Activated B cell treated with CpG ODN at 0.5 μM for 24 hours (primary cell): ENCODE data around the gene PDZRN3. TPM values are rescaled to one million over a fixed set of nuclear protein-coding genes. Genes with fewer than 3 reads are reported as not detected.

ENCODE experiments used
- ATAC-seq: fragments of 200-7000 bp; cut with Tn5 transposase; one replicate; pipeline ENCODE4 v1.10.0; 2021; ENCODE audit warnings: low read depth, mild to moderate bottlenecking, moderate library complexity
- CTCF ChIA-PET: fragments of 350-600 bp; sonication (Branson Sonifier 250); formaldehyde crosslinking; loops from one replicate; lab custom pipeline; 2021; ENCODE audit warnings: antibody characterized with exemption; lab: Charles Lee
- POLR2A ChIA-PET: fragments of 350-600 bp; sonication (Branson Sonifier 250); formaldehyde crosslinking; loops from one replicate; lab custom pipeline; 2021; ENCODE audit warnings: antibody characterized with exemption; lab: Charles Lee
- DNase-seq: peaks from one replicate; pipeline ENCODE4 v3.0.0; 2022
- H3K27ac Mint-ChIP-seq: one replicate; pipeline ENCODE4 v1.8.0; 2020; ENCODE audit warnings: mixed read lengths
- H3K27me3 Mint-ChIP-seq: one replicate; pipeline ENCODE4 v1.8.0; 2021; ENCODE audit warnings: mixed read lengths
- H3K36me3 Mint-ChIP-seq: one replicate; pipeline ENCODE4 v1.8.0; 2021; ENCODE audit warnings: low read depth, mixed read lengths
- H3K4me1 Mint-ChIP-seq: one replicate; pipeline ENCODE4 v1.8.0; 2021; ENCODE audit warnings: mixed read lengths
- H3K4me3 Mint-ChIP-seq: one replicate; pipeline ENCODE4 v1.8.0; 2020; ENCODE audit warnings: mild to moderate bottlenecking, mixed read lengths
- H3K9me3 Mint-ChIP-seq: one replicate; pipeline ENCODE4 v1.8.0; 2020; ENCODE audit warnings: mixed read lengths
- intact Hi-C: fragments of 100-400 bp; cut with micrococcal nuclease; formaldehyde crosslinking; loops from one replicate; pipeline ENCODE4 v1.15.1; 2024
- total RNA-seq: library from RNA; stranded (reverse); gene quantifications from 2 replicates; pipeline ENCODE4 v1.2.3, GENCODE V29; 2022
- TF ChIP-seq, protein P1 (sequence below): fragments of 200-600 bp; IDR thresholded peaks from one replicate; pipeline ENCODE4 v1.8.0; 2022; ENCODE audit warnings: antibody characterized with exemption, mild to moderate bottlenecking

The PDZRN3 gene
- total RNA-seq, 1 donor from 2014 or later: not detected

DNA sequence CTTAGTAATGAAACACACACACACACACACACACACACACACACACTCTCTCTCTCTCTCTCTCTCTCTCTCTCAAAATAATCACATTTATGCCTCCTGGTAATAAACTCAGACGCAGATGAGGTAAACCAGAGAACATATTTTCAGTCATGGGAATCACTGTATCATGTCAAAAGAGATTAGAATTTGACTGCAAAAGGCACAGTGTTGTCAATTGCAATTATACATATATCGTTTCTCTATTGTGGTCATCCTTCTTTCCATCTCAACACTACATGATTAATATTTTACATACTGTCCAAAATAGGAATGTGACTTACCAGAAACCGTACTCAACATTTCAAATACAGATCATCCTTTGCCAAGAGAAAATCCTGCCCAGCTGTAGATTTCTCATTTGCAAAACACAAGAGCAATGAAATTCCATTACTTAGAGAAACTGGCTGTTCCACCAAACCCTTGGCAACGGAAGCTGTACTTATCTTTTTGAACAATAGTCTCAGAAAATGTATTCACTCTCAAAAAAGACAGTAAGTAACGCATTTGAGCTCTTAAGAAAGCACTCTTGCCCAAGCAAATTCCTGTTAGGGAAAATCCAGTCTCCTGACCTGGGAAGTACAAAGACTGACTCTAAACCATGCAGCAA lies 24.3 kb downstream of the PDZRN3 start:
- CTCF ChIA-PET: no interaction called here
- Mint-ChIP-seq H3K36me3 (no peaks in the 10 kb centered on the region), H3K27me3 (no peaks in the 10 kb centered on the region), H3K9me3 (no peaks in the 10 kb centered on the region), H3K4me3 (no peak overlapping the region), H3K27ac (no peak overlapping the region), H3K4me1 (no peaks in the 10 kb centered on the region)
- no peak for DNase-seq
- TF ChIP-seq, protein P1, sequence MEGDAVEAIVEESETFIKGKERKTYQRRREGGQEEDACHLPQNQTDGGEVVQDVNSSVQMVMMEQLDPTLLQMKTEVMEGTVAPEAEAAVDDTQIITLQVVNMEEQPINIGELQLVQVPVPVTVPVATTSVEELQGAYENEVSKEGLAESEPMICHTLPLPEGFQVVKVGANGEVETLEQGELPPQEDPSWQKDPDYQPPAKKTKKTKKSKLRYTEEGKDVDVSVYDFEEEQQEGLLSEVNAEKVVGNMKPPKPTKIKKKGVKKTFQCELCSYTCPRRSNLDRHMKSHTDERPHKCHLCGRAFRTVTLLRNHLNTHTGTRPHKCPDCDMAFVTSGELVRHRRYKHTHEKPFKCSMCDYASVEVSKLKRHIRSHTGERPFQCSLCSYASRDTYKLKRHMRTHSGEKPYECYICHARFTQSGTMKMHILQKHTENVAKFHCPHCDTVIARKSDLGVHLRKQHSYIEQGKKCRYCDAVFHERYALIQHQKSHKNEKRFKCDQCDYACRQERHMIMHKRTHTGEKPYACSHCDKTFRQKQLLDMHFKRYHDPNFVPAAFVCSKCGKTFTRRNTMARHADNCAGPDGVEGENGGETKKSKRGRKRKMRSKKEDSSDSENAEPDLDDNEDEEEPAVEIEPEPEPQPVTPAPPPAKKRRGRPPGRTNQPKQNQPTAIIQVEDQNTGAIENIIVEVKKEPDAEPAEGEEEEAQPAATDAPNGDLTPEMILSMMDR: no peak
- intact Hi-C loops: no loop called here
- POLR2A ChIA-PET: no interaction called here
- ATAC-seq: no peak

DNA sequence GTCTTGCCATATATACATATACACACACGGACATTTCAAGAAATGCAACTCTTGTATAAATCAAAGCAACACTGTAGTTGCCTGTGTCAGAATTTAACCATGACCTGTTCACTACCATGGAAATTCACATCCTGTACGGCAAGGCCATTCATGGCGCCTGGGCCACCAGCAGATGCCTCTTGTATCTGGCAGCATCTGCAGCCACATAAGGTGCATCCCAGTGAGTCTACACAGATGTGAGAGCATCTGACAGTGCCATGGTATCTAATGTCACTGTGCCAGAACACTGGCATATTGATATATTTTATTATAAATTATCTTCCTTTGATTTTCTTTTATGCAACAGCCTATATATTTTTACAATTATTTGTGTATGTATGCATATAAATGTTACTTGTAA lies 25.1 kb downstream of the PDZRN3 start:
- no peak overlapping the region for H3K27ac Mint-ChIP-seq
- ATAC-seq (no peak), DNase-seq (no peak)
- TF ChIP-seq, protein P1: no peak
- H3K36me3 Mint-ChIP-seq: no peaks in the 10 kb centered on the region
- POLR2A ChIA-PET: no interaction called here
- H3K4me1 Mint-ChIP-seq: no peaks in the 10 kb centered on the region
- H3K9me3 Mint-ChIP-seq: no peaks in the 10 kb centered on the region
- no peak overlapping the region for H3K4me3 Mint-ChIP-seq
- CTCF ChIA-PET: no interaction called here
- intact Hi-C loops: no loop called here
- H3K27me3 Mint-ChIP-seq: no peaks in the 10 kb centered on the region

DNA sequence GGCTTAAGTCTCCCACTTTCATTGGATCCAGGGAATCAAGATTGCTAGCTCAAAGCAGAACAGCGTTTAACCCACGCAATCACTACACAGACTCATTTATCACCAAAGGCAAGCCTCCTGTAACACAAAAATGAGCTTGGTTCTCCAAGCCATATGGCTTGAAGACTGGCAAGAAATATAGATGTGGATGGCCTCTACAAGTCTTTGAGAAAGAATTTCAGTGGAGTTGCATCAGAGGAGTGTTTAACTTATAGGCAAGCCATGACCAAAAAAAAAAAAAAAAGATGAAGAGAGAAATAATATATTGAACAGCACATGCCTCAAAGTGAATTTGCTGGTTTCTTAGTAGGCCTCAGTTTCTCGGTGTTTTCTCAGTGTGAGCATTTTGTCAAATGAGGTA lies 27.3 kb downstream of the PDZRN3 start:
- ChIA-PET POLR2A (no interaction called here), CTCF (no interaction called here)
- Mint-ChIP-seq H3K4me3 (no peak overlapping the region), H3K9me3 (no peaks in the 10 kb centered on the region), H3K27me3 (no peaks in the 10 kb centered on the region), H3K27ac (no peak overlapping the region), H3K36me3 (no peaks in the 10 kb centered on the region), H3K4me1 (no peaks in the 10 kb centered on the region)
- ATAC-seq: no peak
- intact Hi-C loops: no loop called here
- TF ChIP-seq, protein P1: no peak
- no peak for DNase-seq

DNA sequence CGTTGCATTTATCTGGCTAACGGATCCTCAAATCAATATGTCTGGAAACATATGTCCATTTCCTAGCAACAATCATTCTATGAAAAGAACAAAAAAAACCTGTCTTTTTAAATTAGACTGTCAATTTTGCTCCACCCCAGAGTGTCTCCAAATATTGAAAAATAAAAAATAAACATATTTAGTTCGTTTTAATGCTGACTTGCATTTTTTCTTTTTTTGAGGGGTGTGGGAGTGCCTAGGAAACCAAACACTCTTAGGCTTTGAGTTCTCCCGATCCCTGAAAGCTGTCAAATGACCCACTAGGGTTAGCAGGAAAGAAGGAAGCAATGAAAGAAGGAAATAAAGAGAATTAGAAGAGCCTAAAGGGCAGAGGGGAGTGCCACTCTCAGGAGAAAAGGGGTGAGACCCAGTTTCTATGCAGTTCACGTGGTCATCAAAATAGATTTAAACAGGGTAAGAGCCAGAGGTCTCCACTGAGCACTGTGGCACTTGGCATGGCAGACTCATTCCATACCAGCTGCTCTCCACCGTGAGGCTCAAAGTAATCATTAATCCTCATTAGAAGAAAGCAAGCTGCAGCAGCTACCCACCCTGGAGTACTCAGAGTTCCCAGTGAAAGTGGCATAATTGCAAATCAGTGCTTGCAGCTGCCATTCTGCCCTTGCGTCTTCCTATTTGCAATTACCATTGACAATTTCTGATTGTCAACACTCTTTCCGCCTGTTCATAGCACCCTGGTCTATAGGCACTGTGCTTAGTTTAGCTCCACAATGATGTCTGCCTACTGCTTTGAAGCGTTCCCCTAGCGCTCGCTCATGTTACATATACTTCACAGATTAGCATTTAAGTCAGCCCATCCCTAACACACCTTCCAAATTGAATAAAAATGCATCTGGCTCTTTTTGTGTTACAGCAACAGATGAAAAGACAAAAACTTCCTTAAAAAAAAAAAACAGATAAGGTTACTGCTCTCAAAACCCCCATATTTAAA lies 32.3 kb downstream of the PDZRN3 start:
- TF ChIP-seq, protein P1: no peak
- H3K4me3 Mint-ChIP-seq: no peak overlapping the region
- H3K27me3 Mint-ChIP-seq: peaks cover 2% of the 10 kb centered on the region
- no peaks in the 10 kb centered on the region for H3K9me3 Mint-ChIP-seq
- ChIA-PET CTCF (no interaction called here), POLR2A (no interaction called here)
- intact Hi-C loops: no loop called here
- no peaks in the 10 kb centered on the region for H3K36me3 Mint-ChIP-seq
- no peaks in the 10 kb centered on the region for H3K4me1 Mint-ChIP-seq
- H3K27ac Mint-ChIP-seq: no peak overlapping the region
- ATAC-seq (no peak), DNase-seq (no peak)

DNA sequence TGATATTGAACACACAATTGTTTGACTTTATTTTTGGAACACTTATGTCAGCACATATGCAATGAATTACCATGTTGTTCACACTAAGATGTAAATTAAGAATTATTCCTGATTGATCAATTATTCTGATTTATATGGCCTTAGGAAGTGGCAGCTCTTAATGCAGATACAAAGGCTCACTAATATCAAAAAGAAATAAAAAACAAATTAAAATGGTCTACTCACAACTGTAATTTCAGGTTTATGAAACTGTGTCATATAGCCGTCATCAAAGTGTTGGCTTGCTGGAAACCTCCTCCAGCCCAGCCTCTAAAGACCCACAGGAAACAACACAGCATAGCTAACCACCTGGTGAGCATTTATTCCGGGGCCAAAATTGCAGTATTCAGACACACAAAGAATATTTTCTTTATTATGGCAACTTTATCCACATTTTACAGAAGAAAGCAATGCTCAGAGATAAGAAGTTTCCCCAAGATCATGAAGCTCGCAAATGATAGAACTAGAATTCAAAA lies 33.4 kb downstream of the PDZRN3 start:
- peaks cover 2% of the 10 kb centered on the region for H3K27me3 Mint-ChIP-seq
- intact Hi-C loops: no loop called here
- ATAC-seq (no peak), DNase-seq (no peak)
- no peaks in the 10 kb centered on the region for H3K9me3 Mint-ChIP-seq
- ChIA-PET CTCF (no interaction called here), POLR2A (no interaction called here)
- H3K4me3 Mint-ChIP-seq: no peak overlapping the region
- no peaks in the 10 kb centered on the region for H3K36me3 Mint-ChIP-seq
- H3K27ac Mint-ChIP-seq: no peak overlapping the region
- TF ChIP-seq, protein P1: no peak
- no peaks in the 10 kb centered on the region for H3K4me1 Mint-ChIP-seq
